Gastroesophageal sphincter (tissue), 3 donors: ENCODE measurements around the gene FNDC7.

ENCODE experiments used
- POLR2A ChIP-seq, 2 donors: fragments of 450-650 bp; IDR thresholded peaks; one replicate each; pipeline ENCODE4 v1.6.1; 2017; ENCODE audit warnings: antibody characterized with exemption in 2 of 2, mild to moderate bottlenecking in 2 of 2, moderate library complexity in 1 of 2
- POLR2AphosphoS5 ChIP-seq: sonication (generic); formaldehyde crosslinking; IDR thresholded peaks from one replicate; pipeline ENCODE4 v1.6.1; 2017; ENCODE audit warnings: antibody characterized with exemption
- TF ChIP-seq, protein P1 (sequence below), 4 experiments: fragments of 200-600 bp in 2 of 4; fragments of 450-650 bp in 2 of 4; sonication (generic) in 1 of 4; IDR thresholded peaks; one replicate each; pipeline ENCODE4 v1.5.1; 2017 to 2019; ENCODE audit warnings: antibody characterized with exemption in 4 of 4, mild to moderate bottlenecking in 2 of 4, moderate library complexity in 2 of 4

DNA sequence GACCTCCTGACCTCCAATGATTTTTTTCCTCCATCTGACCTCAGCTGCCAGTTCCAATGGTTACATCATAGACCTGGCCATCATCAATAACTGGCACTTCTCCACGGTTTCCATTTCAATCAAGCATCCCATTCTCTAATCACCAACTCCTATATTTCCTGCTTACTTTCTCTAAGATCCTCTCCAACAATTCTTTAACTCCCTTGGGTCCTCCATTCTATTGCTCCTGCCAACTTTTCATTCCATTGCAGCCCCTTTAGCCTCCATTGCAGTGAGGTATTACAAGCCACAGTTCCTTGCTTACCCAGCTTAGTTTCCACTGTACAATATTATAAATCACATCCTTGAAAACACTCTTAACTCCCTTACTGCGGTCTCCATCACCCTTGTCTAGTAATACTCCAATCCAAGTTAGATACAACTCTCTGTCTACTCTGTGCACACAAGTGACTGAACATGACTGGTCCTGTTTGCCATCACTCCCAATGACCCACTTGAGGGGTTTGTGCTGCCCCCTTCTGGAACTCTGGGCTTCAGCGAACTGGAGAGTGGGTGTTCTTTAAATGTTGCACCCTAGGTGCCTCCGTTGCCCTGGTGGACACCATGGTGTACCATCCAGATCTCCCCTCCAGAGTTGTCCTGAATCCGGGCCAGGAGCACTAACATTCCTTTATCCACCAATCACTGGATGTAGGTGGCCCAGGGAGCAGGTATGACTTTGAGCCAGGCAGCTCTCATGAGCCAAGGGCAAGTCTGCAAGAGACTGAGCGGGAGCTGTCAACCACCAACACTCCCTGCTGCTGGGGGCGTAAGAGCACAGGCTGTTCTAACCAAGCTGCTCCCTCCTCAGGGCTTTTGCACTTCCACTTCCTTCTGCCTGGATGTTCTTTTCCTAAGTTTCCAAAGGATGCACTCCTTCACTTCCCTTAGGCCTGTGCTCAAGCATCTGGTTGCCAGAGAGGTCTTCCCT, 3.7 kb upstream of the FNDC7 start:
- TF ChIP-seq, protein P1, sequence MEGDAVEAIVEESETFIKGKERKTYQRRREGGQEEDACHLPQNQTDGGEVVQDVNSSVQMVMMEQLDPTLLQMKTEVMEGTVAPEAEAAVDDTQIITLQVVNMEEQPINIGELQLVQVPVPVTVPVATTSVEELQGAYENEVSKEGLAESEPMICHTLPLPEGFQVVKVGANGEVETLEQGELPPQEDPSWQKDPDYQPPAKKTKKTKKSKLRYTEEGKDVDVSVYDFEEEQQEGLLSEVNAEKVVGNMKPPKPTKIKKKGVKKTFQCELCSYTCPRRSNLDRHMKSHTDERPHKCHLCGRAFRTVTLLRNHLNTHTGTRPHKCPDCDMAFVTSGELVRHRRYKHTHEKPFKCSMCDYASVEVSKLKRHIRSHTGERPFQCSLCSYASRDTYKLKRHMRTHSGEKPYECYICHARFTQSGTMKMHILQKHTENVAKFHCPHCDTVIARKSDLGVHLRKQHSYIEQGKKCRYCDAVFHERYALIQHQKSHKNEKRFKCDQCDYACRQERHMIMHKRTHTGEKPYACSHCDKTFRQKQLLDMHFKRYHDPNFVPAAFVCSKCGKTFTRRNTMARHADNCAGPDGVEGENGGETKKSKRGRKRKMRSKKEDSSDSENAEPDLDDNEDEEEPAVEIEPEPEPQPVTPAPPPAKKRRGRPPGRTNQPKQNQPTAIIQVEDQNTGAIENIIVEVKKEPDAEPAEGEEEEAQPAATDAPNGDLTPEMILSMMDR (IDR thresholded peaks at IDR 0.05): peak in 1 of 4 experiments; percentile 13
- TF ChIP-seq POLR2A (IDR thresholded peaks at IDR 0.05) (no peak), POLR2AphosphoS5 (no peak)
